Activated naive CD8-positive, alpha-beta T cell (primary cell): Measurements from ENCODE around the gene EPC2.
"Not testable (repeated sequence)": the region's sequence is repeated elsewhere in the genome, so short reads cannot be mapped to it uniquely, and the experiment has no call there.

Experiments
- H3K27ac Mint-ChIP-seq: one replicate; pipeline ENCODE4 v1.8.0; 2021; ENCODE audit warnings: mixed read lengths
- H3K27me3 Mint-ChIP-seq: one replicate; pipeline ENCODE4 v1.8.0; 2021; ENCODE audit warnings: mixed read lengths
- H3K36me3 Mint-ChIP-seq: one replicate; pipeline ENCODE4 v1.8.0; 2021; ENCODE audit warnings: mixed read lengths
- H3K4me1 Mint-ChIP-seq: one replicate; pipeline ENCODE4 v1.8.0; 2021; ENCODE audit warnings: low read depth, mixed read lengths
- H3K4me3 Mint-ChIP-seq: one replicate; pipeline ENCODE4 v1.8.0; 2021; ENCODE audit warnings: mild to moderate bottlenecking, mixed read lengths
- H3K9me3 Mint-ChIP-seq: one replicate; pipeline ENCODE4 v1.8.0; 2021; ENCODE audit warnings: low read depth, mixed read lengths

Gene EPC2

GRCh38 chr2:148619560-148620195, 24.9 kb upstream of the EPC2 start:
- peaks cover 3% of the 10 kb centered on the region for H3K4me1 Mint-ChIP-seq
- no peaks in the 10 kb centered on the region for H3K36me3 Mint-ChIP-seq
- no peaks in the 10 kb centered on the region for H3K27me3 Mint-ChIP-seq
- H3K9me3 Mint-ChIP-seq: no peaks in the 10 kb centered on the region
- H3K4me3 Mint-ChIP-seq: no peak overlapping the region
- H3K27ac Mint-ChIP-seq: no peak overlapping the region

- peaks cover 2% of the 10 kb centered on the region for H3K4me1 Mint-ChIP-seq
Measured at GRCh38 chr2:148622366-148622765, 22.2 kb upstream of the EPC2 start.

GRCh38 chr2:148623086-148623485, 21.5 kb upstream of the EPC2 start:
- Mint-ChIP-seq H3K27me3 (no peaks in the 10 kb centered on the region), H3K9me3 (no peaks in the 10 kb centered on the region), H3K4me3 (no peak overlapping the region), H3K36me3 (no peaks in the 10 kb centered on the region), H3K4me1 (peaks cover 2% of the 10 kb centered on the region), H3K27ac (no peak overlapping the region)

More at GRCh38 chr2:148622366-148622765, 22.2 kb upstream of the EPC2 start:
- no peaks in the 10 kb centered on the region for H3K9me3 Mint-ChIP-seq
- H3K4me3 Mint-ChIP-seq: no peak overlapping the region
- H3K36me3 Mint-ChIP-seq: no peaks in the 10 kb centered on the region
- H3K27ac Mint-ChIP-seq: no peak overlapping the region
- H3K27me3 Mint-ChIP-seq: no peaks in the 10 kb centered on the region

- Mint-ChIP-seq H3K27me3 (no peaks in the 10 kb centered on the region), H3K4me3 (no peak overlapping the region), H3K9me3 (no peaks in the 10 kb centered on the region), H3K36me3 (no peaks in the 10 kb centered on the region), H3K27ac (no peak overlapping the region), H3K4me1 (peaks cover 2% of the 10 kb centered on the region)
Measured at GRCh38 chr2:148627224-148627623, 17.3 kb upstream of the EPC2 start.

- no peak overlapping the region for H3K27ac Mint-ChIP-seq
- no peaks in the 10 kb centered on the region for H3K36me3 Mint-ChIP-seq
- no peak overlapping the region for H3K4me3 Mint-ChIP-seq
- no peaks in the 10 kb centered on the region for H3K27me3 Mint-ChIP-seq
- H3K4me1 Mint-ChIP-seq: no peaks in the 10 kb centered on the region
- no peaks in the 10 kb centered on the region for H3K9me3 Mint-ChIP-seq
Measured at GRCh38 chr2:148634749-148635148, 9.8 kb upstream of the EPC2 start.

GRCh38 chr2:148638543-148638942, 6.0 kb upstream of the EPC2 start:
- Mint-ChIP-seq H3K9me3 (no peaks in the 10 kb centered on the region), H3K4me3 (no peak overlapping the region), H3K27ac (no peak overlapping the region), H3K4me1 (peaks cover 10% of the 10 kb centered on the region), H3K36me3 (no peaks in the 10 kb centered on the region), H3K27me3 (no peaks in the 10 kb centered on the region)

DNA sequence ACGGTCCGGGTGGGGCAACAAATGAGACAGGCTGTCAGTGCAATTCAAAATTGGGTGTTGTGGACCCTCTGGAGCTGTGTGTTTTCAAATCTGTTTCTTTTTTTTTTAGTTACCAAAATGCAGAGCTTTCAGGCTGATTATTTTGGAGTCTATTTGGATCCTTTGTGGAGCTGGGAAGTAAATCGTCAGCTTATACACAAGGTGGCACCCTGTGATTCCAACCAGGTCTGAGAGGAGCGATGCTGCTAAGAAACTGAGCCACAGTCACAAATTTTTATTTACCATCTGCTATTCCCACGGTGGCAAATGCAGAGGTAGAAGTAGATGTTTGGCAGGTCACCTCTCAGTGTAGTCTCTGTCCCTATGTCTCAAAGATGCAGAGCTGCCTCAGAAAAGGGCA, 3.8 kb upstream of the EPC2 start:
- H3K9me3 Mint-ChIP-seq: no peaks in the 10 kb centered on the region
- H3K27ac Mint-ChIP-seq: no peak overlapping the region
- H3K4me1 Mint-ChIP-seq: peaks cover 15% of the 10 kb centered on the region
- H3K36me3 Mint-ChIP-seq: no peaks in the 10 kb centered on the region
- H3K27me3 Mint-ChIP-seq: no peaks in the 10 kb centered on the region
- no peak overlapping the region for H3K4me3 Mint-ChIP-seq

GRCh38 chr2:148642112-148642744, 2.3 kb upstream of the EPC2 start:
- no peaks in the 10 kb centered on the region for H3K9me3 Mint-ChIP-seq
- peaks cover 2% of the 10 kb centered on the region for H3K36me3 Mint-ChIP-seq
- peaks cover 23% of the 10 kb centered on the region for H3K4me1 Mint-ChIP-seq
- H3K4me3 Mint-ChIP-seq: no peak overlapping the region
- H3K27me3 Mint-ChIP-seq: no peaks in the 10 kb centered on the region
- H3K27ac Mint-ChIP-seq: no peak overlapping the region

DNA sequence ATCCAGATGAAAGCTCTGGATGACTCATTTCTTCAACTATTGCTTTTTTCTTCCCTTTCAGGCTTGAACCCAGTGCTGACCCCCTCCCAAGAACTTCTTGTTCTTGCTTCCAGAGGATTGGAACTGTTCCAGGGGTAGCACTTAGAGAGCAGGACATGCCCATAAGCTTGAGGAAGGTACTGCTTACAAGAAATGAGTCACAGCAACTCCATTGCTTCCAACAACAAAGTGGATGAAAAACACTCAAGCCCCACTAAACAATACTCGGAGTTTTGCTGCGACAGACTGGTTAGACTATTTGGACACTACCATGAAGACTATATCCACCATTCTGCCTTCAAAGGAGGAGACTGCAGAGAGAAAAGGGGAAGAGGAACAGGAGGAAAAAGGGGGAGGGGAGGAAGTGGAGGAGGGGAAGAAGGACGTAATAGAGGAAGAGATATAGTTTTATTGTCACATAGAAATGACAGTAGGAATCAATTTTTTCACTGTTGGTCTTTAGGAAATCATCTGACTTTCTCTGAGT, 1.6 kb upstream of the EPC2 start:
- Mint-ChIP-seq H3K9me3 (no peaks in the 10 kb centered on the region), H3K4me1 (peaks cover 27% of the 10 kb centered on the region), H3K36me3 (peaks cover 2% of the 10 kb centered on the region), H3K27me3 (no peaks in the 10 kb centered on the region), H3K4me3 (peak overlapping the region; percentile 97), H3K27ac (peak overlapping the region; percentile 97)

- peak overlapping the region; percentile 97 for H3K4me3 Mint-ChIP-seq
- no peaks in the 10 kb centered on the region for H3K27me3 Mint-ChIP-seq
- H3K4me1 Mint-ChIP-seq: peaks cover 30% of the 10 kb centered on the region
- H3K9me3 Mint-ChIP-seq: no peaks in the 10 kb centered on the region
- peaks cover 2% of the 10 kb centered on the region for H3K36me3 Mint-ChIP-seq
- H3K27ac Mint-ChIP-seq: peak overlapping the region; percentile 97
Measured at GRCh38 chr2:148643421-148643820, 1.1 kb upstream of the EPC2 start.

DNA sequence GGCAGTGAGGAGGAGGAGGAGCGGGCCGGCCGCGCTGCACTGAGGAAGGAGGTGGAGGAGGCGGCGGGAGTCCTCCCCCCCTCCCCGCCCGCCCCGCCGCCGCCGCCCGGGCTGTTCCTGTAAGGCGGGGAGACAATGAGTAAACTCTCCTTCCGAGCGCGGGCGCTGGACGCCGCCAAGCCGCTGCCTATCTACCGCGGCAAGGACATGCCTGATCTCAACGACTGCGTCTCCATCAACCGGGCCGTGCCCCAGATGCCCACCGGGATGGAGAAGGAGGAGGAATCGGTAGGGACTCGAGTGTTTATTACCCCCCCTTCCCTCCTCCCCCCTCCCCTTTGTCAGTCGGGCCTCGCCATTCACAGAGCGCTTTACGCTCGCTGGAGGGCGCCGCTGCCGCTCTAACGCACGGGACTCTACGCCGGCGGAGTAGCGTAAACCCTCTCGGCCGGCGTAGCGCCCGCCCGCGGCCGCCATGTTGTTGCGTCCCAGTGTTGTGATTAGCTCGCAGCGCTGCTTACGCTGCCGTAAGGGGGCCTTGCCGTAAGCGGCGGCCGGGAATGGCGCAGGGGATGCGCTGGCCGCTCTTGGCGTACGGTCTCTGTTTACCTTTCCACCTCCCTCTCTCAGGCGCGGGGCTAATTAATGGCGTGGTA, 460 bp downstream of the EPC2 start:
- Mint-ChIP-seq H3K9me3 (no peaks in the 10 kb centered on the region), H3K4me3 (peak overlapping the region; percentile 96), H3K27me3 (no peaks in the 10 kb centered on the region), H3K27ac (peak overlapping the region; percentile 96), H3K4me1 (peaks cover 43% of the 10 kb centered on the region), H3K36me3 (peaks cover 6% of the 10 kb centered on the region)

- no peaks in the 10 kb centered on the region for H3K27me3 Mint-ChIP-seq
- peaks cover 6% of the 10 kb centered on the region for H3K36me3 Mint-ChIP-seq
- H3K27ac Mint-ChIP-seq: peak overlapping the region; percentile 96
- H3K9me3 Mint-ChIP-seq: no peaks in the 10 kb centered on the region
- H3K4me3 Mint-ChIP-seq: peak overlapping the region; percentile 96
- H3K4me1 Mint-ChIP-seq: peaks cover 50% of the 10 kb centered on the region
Measured at GRCh38 chr2:148645539-148646230, 1.1 kb downstream of the EPC2 start.

- no peaks in the 10 kb centered on the region for H3K9me3 Mint-ChIP-seq
- peak overlapping the region; percentile 96 for H3K4me3 Mint-ChIP-seq
- peaks cover 6% of the 10 kb centered on the region for H3K36me3 Mint-ChIP-seq
- peak overlapping the region; percentile 92 for H3K27ac Mint-ChIP-seq
- peaks cover 55% of the 10 kb centered on the region for H3K4me1 Mint-ChIP-seq
- no peaks in the 10 kb centered on the region for H3K27me3 Mint-ChIP-seq
Measured at GRCh38 chr2:148646231-148646559, 1.6 kb downstream of the EPC2 start.

DNA sequence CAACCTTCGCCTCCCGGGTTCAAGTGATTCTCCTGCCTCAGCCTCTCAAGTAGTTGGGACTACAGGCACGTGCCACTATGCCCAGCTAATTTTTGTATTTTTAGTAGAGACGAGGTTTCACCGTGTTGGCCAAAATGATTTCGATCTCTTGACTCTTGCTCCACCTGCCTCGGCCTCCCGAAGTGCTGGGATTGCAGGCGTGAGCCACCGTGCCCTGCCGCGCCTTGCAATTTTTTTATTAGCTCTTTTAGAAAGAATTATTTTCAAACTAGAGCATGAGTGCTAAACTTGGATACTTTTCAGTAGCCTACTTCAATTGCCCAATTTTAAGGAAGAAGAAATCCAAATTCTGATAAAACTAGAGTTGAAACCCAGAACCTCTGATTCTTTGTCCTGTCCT, 3.2 kb downstream of the EPC2 start:
- H3K9me3 Mint-ChIP-seq, H3K36me3 Mint-ChIP-seq, H3K27me3 Mint-ChIP-seq: not testable (repeated sequence)
- Mint-ChIP-seq H3K4me3 (peak overlapping the region; percentile 33), H3K4me1 (peaks cover 69% of the 10 kb centered on the region), H3K27ac (peak overlapping the region; percentile 50)

DNA sequence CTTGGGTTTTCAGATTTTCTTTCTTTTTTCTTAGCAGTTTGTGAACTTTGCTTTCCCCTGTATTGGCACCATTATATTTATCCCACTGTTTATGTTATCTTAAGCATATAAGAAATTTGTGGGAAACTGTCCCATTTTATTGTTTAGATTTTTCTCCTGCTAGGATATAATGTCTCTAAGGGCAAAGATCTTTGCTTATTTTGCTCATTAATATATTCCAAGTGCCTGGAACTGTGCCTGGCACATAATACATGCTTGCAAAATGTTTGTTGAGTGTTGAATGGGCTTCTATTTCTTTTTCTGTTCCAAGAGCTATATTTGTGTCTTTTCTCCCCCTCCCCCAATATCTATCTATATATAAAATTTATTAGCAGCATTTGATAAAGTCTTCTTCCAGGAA, 5.4 kb downstream of the EPC2 start:
- H3K4me1 Mint-ChIP-seq: peaks cover 76% of the 10 kb centered on the region
- H3K27me3 Mint-ChIP-seq: no peaks in the 10 kb centered on the region
- peak overlapping the region; percentile 46 for H3K27ac Mint-ChIP-seq
- H3K36me3 Mint-ChIP-seq: peaks cover 6% of the 10 kb centered on the region
- no peaks in the 10 kb centered on the region for H3K9me3 Mint-ChIP-seq
- no peak overlapping the region for H3K4me3 Mint-ChIP-seq
